ENCODE data around the gene GOLGA6L22.
A peak's percentile ranks its signal among the peaks of the same experiment; 100 is the strongest.
"Not testable (repeated sequence)": the region's sequence is repeated elsewhere in the genome, so short reads cannot be mapped to it uniquely, and the experiment has no call there.

The GOLGA6L22 gene, protein sequence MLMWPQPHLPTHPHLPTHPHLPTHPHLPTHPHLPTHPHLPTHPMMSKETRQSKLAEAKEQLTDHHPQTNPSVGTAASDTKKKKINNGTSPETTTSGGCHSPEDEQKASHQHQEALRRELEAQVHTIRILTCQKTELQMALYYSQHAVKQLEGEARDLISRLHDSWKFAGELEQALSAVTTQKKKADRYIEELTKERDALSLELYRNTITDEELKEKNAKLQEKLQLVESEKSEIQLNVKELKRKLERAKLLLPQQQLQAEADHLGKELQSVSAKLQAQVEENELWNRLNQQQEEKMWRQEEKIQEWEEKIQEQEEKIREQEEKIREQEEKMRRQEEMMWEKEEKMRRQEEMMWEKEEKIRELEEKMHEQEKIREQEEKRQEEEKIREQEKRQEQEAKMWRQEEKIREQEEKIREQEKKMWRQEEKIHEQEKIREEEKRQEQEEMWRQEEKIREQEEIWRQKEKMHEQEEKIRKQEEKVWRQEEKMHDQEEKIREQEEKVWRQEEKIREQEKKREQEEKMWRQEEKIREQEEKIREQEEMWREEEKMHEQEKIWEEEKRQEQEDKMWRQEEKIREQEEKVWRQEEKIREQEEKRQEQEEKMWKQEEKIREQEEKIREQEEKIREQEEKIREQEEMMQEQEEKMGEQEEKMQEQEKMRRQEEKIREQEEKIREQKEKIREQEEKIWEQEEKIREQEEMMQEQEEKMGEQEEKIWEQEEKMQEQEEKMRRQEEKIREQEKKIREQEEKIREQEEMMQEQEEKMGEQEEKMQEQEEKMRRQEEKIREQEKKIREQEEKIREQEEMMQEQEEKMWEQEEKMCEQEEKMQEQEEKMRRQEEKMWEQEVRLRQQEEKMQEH

DNA sequence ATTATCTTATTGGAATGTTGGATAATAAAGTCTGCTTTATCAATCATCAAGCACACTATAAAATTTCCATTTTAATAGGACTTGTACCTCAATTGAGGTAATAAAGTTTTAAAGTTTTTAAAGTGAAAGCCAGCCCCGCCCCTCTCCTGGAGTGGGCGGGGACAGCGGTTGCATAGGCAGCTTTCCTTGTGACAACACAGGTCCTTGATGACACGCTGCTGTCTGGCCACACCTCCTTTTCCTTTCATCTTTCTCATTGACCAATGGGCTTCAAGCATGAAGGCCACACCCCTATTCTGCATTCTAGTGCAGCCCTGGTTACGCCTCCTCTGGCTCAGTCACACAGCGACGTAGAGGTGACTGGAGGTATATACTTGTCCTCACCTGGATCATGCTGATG is at the start of gene GOLGA6L22:
TSS of gene GOLGA6L22 (plus strand) at position 301 of the 400 bp plus-strand sequence. CDS start at position 392, 91 bp downstream.
- not testable (repeated sequence) for DNase-seq

DNA sequence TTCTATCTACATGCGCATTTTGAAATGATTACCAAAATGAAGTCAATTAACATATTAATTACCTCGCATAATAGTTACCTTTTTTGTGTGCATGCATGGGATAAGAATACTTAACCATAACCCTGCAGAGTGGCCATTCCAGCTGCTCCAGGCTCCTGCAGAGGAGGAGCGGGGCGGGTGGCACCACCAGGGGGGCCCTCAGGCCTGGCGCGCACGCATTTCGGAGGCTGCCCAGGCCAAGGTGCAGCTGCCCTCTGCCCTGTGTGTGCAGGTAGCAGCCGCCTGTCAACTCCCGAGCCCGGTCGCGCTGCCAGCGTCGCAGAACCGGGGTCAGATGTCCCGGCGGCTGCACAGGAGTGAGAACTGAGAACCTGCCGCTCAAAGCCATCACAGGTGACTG is 41.4 kb upstream of the GOLGA6L22 start:
- DNase-seq = not testable (repeated sequence)

DNA sequence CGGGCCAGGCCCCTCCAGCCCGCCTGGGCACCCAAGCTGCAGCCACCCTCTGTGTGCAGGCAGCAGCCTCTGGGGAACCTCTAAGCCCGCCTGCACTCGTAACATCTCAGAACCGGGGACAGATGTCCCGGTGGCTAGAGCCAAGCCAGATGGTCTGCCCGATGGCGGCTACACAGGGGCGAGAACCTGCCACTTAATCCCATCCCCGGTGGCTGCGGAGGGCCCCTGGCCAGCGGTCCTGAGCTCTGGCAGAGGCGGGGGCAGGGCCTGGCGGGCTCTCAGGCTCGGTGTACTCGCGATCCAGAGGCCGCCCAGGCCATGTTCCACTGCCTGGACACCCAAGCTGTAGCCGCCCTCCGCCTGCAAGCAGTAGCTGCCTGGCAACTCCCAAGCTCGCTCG is 40.9 kb upstream of the GOLGA6L22 start:
- DNase-seq = not testable (repeated sequence)

DNA sequence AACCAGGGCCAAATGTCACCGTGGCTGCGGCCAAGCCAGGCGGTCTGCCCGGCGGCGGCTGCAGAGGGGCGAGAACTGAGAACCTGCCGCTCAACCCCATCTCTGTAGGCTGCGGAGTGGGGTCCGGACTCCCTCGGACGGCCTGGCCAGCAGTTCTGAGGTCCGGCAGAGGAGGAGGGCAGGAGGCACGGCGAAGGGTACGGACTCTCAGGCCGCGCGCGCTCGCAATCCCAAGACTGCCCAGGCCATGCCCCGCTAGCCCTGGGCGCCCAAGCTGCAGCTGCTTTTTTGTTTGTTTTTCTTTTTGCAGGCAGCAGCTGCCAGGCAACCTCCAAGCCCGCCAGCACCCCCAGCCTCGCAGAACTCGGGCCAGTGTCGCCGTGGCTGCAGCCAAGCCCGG is 40.5 kb upstream of the GOLGA6L22 start:
- DNase-seq = not testable (repeated sequence)

DNA sequence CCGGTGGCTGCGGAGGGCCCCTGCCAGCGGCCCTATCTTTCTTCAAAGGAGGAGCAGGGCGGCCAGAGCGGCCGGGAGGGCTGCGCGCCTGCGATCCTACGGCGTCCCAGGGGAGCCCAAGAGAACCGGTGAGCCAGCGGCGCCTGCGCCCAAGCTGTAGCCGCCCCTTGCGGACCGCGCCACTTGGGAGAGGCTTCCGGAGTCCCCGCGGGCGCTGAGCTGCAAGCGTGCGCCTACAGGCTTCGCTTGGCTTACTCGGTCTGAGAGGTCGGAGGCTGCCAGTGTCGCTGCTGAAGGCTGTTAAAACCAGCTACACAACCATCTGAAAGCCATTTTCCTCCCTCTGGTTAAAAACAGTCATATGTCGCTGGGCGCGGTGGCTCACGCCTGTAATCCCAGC is 40.0 kb upstream of the GOLGA6L22 start:
- not testable (repeated sequence) for DNase-seq

DNA sequence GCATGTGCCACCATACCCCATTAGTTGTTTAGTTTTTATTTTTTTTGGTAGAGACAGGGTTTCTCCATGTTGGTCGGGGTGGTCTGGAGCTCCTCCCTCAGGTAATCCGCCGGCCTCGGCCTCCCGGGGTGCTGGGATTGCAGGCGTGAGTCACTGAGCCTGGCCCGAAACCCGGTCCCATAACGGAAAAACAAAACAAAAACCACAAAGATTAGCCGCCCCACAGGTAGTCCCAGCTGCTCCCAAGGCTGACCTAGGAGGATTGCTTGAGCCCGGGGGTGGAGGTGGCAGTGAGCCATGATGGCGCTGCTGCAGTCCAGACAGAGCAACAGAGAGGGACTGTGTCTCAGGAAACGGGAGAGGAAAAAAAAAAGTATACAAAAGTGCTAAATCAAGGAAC is 38.4 kb upstream of the GOLGA6L22 start:
- DNase-seq = not testable (repeated sequence)

DNA sequence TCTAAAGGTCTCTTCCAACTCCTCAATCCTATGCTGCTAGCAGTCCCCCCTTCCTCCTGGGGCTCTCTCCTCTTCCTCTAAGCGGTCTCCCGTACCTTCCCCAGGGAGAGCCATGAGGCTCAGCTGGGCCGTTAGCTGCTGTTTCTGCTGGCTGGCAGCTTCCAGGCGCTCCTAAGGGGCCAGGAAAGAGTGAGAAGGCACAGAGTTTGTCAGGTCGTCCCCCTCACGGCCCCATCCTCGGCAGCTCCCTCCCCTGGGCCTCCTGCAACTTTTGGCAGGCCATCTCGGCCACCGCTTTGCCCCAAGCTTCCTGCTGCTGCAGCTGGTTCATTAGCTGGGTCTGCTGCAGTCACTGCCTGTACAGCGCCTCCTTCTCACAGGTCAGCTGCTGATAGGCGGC is 29.3 kb upstream of the GOLGA6L22 start:
- DNase-seq = not testable (repeated sequence)

DNA sequence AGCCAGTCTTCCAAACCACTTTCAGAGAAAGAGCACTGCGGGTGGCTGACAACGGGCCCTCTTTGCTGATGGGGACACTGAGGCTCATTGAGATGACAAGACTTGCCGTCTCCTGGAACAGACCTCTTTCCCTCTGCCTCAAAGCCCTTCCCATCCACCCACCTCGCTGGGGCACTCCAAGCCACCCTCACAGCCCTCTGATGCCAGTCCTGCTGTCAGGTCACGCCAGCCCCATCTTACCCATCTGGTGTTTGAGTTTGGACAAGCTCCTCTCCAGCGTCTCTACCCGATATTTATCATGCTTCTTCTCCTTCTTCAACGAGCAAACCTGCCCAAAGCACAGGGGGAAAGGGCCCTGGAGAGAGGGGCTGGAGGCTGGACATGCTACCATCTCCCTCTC is 27.0 kb upstream of the GOLGA6L22 start:
- not testable (repeated sequence) for DNase-seq

DNA sequence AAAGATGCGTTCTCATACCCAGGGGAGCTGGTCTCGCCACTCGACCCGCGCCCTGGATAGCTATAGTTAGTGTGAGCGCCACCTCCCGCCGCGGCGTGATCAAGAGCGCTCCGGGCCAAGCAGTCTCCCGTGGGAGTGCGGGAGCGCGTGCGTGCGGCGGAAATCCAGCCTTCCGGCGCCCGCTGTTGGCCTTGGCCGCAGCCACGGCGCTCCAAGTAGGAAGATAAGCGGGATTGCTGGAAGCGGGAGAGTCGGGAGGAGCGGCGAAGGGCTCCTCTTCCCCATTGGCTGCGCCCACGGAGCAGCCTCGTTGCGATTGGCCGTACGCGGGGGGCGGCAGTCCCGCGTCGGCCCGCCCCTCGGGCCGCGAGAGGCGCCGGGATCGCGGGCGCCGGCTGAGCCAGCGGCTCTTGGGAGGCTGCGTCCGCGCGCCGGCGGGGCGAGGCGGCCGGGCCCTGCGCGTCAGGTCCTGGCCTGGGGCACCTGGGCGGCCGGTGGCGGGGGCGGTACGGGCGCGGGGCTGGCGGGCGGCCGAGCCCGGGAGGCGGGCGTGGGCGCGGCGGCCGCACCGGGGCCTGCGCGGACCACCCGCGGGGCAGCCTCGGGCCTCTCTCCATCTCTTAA is 35.9 kb downstream of the GOLGA6L22 start:
- peak; percentile 35 for DNase-seq

DNA sequence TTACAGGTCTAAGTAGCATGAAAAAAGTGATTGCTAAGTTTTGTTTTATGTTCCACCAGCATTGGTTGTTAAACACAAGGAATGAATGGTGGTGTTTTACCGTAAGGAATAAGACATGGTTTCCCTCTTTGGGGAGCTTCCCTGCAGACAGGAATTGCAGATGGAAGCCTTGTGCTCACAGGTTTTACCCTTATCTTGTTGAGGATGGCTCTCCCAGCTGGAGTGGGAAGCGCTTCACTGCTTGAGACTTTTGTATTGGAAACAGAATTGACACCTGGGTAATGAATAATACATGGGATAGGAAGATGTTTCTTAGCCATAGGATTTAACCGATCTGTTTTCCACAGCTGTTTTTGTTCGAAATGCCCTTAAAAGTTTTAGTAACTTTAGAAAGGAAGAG is 38.5 kb downstream of the GOLGA6L22 start:
- DNase-seq = not testable (repeated sequence)

DNA sequence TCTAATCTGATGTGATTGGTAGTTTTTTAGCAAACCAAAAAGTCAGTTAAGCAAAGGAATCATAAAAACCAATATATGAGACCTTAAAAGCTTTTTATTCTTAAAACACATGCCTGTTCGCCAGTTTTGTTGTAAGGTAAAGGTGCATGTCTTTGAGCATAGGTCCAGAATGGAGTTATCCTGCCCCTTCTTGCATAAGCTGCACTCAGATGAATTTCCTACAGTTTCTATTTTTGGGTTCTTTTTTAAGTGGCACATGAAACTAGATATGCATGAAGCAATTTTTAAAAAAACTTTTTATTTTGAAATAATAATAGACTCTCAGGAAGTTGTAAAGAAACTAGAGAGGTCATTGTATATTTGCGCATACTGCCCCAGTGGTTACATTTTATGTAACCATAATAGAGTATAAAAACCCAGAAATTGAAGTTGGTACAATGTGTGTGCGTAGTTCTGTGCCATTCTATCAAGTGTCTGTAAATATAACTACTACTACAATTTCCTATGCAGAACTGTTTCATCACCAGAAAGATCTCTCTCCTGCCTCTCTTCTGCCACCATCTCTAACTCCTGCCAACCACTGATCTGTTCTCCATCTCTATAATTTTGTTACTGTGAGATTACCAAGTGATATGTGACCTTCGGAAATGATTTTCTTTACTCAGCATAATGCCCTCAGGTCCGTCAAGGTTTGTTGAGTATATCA is 39.7 kb downstream of the GOLGA6L22 start:
- not testable (repeated sequence) for DNase-seq

DNA sequence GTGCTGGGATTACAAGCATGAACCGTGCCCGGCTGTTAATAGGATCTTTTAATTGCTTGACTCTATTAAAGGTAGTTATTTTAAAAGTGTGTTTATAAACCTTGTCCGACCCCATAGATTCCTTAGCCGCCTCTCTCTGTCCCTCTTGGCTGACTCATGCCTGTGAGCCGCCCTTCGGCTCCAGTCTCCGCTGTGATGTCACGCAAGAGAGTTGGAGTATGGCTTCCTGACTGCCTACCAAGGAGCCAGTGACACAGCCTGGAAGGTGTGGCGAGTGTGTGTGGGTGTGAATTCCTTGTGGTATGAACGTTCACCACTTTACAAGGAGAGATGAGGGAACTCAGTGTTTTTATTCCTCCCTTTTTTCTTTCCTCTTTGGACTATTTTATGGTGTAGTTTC is 43.6 kb downstream of the GOLGA6L22 start:
- not testable (repeated sequence) for DNase-seq

DNA sequence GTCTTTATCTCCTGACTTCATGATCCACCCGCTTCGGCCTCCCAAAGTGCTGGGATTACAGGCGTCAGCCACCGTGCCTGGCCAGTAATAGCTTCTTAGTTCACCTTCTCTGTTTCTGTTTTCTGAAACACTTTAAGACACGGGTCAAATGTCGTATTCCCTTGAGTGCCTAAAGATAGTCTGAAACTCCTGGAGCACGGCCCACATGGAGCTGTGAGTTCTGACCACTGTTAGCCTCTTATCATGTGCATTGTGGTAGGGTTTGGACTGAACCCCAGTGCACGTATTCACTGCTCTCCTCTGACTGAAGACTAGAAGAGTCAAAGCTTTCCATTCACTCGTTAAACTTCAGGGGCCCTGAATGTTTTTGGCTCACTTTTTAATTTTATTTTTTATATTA is 48.3 kb downstream of the GOLGA6L22 start:
- DNase-seq = not testable (repeated sequence)

DNA sequence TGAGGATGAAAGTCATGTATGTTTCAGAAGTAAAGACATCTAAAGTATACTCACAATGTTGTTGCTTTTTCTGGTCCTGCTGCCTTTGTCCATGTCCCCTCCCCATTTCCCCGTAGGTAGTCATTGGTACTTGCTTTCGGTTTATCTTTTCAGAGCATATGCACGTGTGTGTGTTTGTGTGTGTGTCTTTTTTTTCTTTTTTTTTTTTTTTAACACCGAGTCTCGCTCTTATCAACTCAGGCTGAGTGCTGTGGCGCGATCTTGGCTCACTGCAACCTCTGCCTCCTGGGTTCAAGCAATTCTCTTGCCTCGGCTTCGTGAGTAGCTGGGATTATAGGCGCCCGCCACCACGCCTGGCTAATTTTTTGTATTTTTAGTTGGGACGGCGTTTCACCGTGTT is 57.4 kb downstream of the GOLGA6L22 start:
- not testable (repeated sequence) for DNase-seq

Data from activated CD4-positive, alpha-beta T cell treated with anti-CD3 and anti-CD28 coated beads for 48 hours (primary cell).